ENCODE data around the gene COL18A1. TPM values are rescaled to one million over a fixed set of nuclear protein-coding genes. Genes with fewer than 3 reads are reported as not detected.
"Not testable (repeated sequence)": the region's sequence is repeated elsewhere in the genome, so short reads cannot be mapped to it uniquely, and the experiment has no call there.

The COL18A1 gene
- polyA plus RNA-seq, 1 experiment, result 25.3 TPM

GRCh38 chr21:45529785-45530422, 124.9 kb downstream of the COL18A1 start:
- CTCF ChIA-PET, result no interaction called here
- H3K4me3 ChIP-seq (ENCODE audit: low read depth, low read length), result no peak overlapping the region
- POLR2A ChIA-PET, result no interaction called here
- peaks cover 14% of the 10 kb centered on the region; the same call in 1 of the 2 replicates for H3K9me3 ChIP-seq (ENCODE audit: control insufficient read depth, insufficient read depth, low read length)
- H3K27ac ChIP-seq (ENCODE audit: low read depth, low read length), result no peak overlapping the region
- TF ChIP-seq CTCF (IDR thresholded peaks at IDR 0.05; ENCODE audit: low read depth, low read length), result no peak
- no peaks in the 10 kb centered on the region for H3K27me3 ChIP-seq (ENCODE audit: control insufficient read depth, insufficient read depth, low read length)
- DNase-seq (ENCODE audit: low read depth, low spot score), result no peak

DNA sequence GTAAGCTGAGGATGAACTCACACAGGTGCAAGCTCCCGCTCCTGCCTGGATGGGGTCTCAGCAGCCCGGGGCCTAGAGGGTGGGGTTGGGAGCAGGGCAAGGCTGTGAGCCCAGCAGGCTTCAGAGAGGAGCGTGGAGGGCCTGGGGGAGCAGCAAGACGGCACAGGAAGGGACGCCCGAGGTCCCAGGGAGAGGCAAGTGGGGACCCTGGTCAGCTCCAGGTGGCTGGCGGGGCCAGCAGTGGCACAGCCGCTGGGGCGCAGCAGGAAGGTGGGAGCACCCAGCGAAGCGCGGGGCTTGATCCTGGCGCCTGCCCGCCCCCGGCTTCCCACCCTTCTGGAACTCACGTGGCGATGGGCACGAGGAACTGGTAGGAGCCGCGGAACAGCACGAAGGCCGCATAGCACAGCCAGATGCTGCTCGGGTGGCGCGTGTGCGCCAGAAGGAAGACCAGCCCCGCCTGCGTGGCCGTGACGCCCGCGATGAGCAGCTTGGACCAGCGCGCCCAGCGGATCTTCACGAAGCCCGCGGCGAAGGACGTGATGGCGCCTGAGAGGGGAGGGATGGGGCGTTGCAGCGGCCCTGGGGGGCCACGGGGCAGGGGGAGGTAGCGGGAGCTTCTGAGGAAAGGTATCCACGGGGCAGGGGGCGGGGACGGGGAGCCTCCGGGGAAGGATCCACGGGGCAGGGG, 125.6 kb downstream of the COL18A1 start:
- Histone ChIP-seq H3K9me3 (ENCODE audit: control insufficient read depth, insufficient read depth, low read length) (peaks cover 14% of the 10 kb centered on the region; the same call in 1 of the 2 replicates), H3K27ac (ENCODE audit: low read depth, low read length) (no peak overlapping the region), H3K4me3 (ENCODE audit: low read depth, low read length) (no peak overlapping the region), H3K27me3 (ENCODE audit: control insufficient read depth, insufficient read depth, low read length) (no peaks in the 10 kb centered on the region)
- DNase-seq (ENCODE audit: low read depth, low spot score), result no peak
- POLR2A ChIA-PET, result interaction anchor here (0.6 kb wide), 1 partner anchor 24 kb away, joined by 4 read pairs; no protein-coding TSS in a partner anchor
- CTCF ChIA-PET, result no interaction called here
- no peak for TF ChIP-seq CTCF (IDR thresholded peaks at IDR 0.05; ENCODE audit: low read depth, low read length)

- CTCF ChIA-PET; H3K27ac ChIP-seq (ENCODE audit: low read depth, low read length); H3K4me3 ChIP-seq (ENCODE audit: low read depth, low read length); H3K27me3 ChIP-seq (ENCODE audit: control insufficient read depth, insufficient read depth, low read length); DNase-seq (ENCODE audit: low read depth, low spot score): not testable (repeated sequence)
- H3K9me3 ChIP-seq (ENCODE audit: control insufficient read depth, insufficient read depth, low read length), result peaks cover 14% of the 10 kb centered on the region; the same call in 1 of the 2 replicates
- POLR2A ChIA-PET, result interaction anchor here (0.6 kb wide), 1 partner anchor 24 kb away, joined by 4 read pairs; no protein-coding TSS in a partner anchor
Observed at GRCh38 chr21:45531114-45531392, 126.1 kb downstream of the COL18A1 start.

DNA sequence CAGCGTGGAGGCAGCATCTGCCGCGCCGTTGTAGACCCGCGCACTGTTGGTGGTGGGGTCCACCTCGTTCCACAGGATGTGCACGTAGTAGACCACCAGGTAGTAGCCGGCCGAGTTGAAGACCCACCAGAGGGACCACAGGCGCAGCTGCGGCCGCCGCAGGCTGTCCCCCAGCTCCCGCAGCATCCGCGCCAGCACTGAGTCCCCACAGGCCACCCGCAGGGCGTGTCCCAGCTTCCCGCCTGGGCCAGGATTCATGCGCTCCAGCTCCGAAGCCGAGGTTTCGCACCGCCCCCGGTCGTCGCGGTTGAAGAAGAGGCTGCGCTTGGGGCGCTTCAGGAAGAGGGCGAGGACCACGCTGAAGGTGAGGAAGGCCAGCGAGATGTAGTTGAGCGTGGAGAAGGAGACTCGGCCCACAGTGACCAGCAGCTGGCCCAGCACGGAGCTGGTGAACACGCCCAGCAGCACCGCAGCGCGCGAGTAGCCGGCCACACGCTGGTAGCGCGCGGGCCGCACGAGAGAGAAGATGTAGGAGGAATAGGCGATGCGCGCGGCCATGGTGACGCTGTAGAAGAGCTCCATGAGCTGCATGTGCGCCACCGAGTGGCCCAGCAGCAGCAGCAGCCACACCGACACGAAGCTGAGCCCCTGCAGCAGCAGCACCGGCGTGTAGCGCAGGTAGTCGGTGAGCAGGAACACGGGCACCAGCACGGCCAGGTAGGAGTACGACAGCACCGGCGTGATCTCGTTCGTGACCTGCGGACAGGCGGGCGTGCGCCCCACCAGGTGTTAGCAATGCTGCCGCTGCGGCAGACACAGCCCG, 126.6 kb downstream of the COL18A1 start:
- no peak overlapping the region for H3K27ac ChIP-seq (ENCODE audit: low read depth, low read length)
- ChIA-PET CTCF (no interaction called here), POLR2A (interaction anchor here (0.6 kb wide), 1 partner anchor 23 kb away, joined by 4 read pairs; no protein-coding TSS in a partner anchor)
- H3K27me3 ChIP-seq (ENCODE audit: control insufficient read depth, insufficient read depth, low read length), result no peaks in the 10 kb centered on the region
- TF ChIP-seq CTCF (IDR thresholded peaks at IDR 0.05; ENCODE audit: low read depth, low read length), result no peak
- H3K9me3 ChIP-seq (ENCODE audit: control insufficient read depth, insufficient read depth, low read length), result peaks cover 14% of the 10 kb centered on the region; the same call in 1 of the 2 replicates
- no peak for DNase-seq (ENCODE audit: low read depth, low spot score)
- no peak overlapping the region for H3K4me3 ChIP-seq (ENCODE audit: low read depth, low read length)

GRCh38 chr21:45532826-45533360, 127.9 kb downstream of the COL18A1 start:
- ChIA-PET CTCF (interaction anchor here (0.6 kb wide), 1 partner anchor 55 kb away, joined by 5 read pairs; no protein-coding TSS in a partner anchor), POLR2A (no interaction called here)
- H3K27me3 ChIP-seq (ENCODE audit: control insufficient read depth, insufficient read depth, low read length), result no peaks in the 10 kb centered on the region
- no peak for TF ChIP-seq CTCF (IDR thresholded peaks at IDR 0.05; ENCODE audit: low read depth, low read length)
- no peak for DNase-seq (ENCODE audit: low read depth, low spot score)
- peaks cover 14% of the 10 kb centered on the region; the same call in 1 of the 2 replicates for H3K9me3 ChIP-seq (ENCODE audit: control insufficient read depth, insufficient read depth, low read length)
- no peak overlapping the region for H3K27ac ChIP-seq (ENCODE audit: low read depth, low read length)
- no peak overlapping the region for H3K4me3 ChIP-seq (ENCODE audit: low read depth, low read length)
